Measurements from ENCODE around the gene NOSTRIN. TPM values are rescaled to one million over a fixed set of nuclear protein-coding genes. Genes with fewer than 3 reads are reported as not detected.
"Not testable (repeated sequence)": the region's sequence is repeated elsewhere in the genome, so short reads cannot be mapped to it uniquely, and the experiment has no call there.

Gene NOSTRIN
- total RNA-seq, 1 experiment from 2014 or later: not detected

DNA sequence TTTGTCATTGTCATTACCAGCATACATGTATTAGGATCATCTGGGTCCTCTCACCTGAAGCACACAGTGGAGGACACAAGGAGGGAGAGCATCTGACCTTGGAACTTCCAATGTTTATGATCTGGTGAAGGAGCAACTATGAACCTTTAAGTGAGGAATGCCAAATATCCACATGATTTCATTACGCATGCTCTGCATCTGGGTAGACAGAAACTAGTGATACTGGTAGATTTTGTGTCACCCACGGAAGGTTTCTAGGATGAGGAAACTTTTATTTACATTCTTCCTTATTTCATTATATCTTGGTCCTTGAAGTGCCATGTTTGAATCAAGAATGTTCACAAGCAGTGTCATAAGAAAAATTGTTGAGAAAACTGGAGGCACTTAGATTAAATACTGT is 55.7 kb downstream of the NOSTRIN start:
- no peak for DNase-seq
- H3K27me3 ChIP-seq (ENCODE audit: control insufficient read depth, insufficient read depth, low read length): no peaks in the 10 kb centered on the region
- H3K36me3 ChIP-seq (replicated peaks; ENCODE audit: control insufficient read depth, insufficient read depth, low read length): no peaks in the 10 kb centered on the region; the same call in 1 of the 2 replicates
- H3K4me3 ChIP-seq (ENCODE audit: insufficient read depth, low read depth, low read length): no peak overlapping the region

DNA sequence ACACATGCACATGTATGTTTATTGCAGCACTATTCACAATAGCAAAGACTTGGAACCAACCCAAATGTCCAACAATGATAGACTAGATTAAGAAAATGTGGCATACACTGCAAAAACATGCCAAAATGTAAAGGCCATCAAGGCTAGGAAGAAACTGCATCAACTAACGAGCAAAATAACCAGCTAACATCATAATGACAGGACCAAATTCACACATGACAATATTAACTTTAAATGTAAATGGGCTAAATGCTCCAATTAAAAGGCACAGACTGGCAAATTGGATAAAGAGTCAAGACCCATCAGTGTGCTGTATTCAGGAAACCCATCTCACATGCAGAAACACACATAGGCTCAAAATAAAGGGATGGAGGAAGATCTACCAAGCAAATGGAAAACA is 64.7 kb downstream of the NOSTRIN start:
- DNase-seq; H3K36me3 ChIP-seq (replicated peaks; ENCODE audit: control insufficient read depth, insufficient read depth, low read length); H3K4me3 ChIP-seq (ENCODE audit: insufficient read depth, low read depth, low read length); H3K27me3 ChIP-seq (ENCODE audit: control insufficient read depth, insufficient read depth, low read length): not testable (repeated sequence)

DNA sequence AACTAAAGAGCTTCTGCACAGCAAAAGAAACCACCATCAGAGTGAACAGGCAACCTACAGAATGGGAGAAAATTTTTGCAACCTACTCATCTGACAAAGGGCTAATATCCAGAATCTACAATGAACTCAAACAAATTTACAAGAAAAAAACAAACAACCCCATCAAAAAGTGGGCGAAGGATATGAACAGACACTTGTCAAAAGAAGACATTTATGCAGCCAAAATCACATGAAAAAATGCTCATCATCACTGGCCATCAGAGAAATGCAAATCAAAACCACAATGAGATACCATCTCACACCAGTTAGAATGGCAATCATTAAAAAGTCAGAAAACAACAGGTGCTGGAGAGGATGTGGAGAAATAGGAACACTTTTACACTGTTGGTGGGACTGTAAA is 67.9 kb downstream of the NOSTRIN start:
- H3K4me3 ChIP-seq (ENCODE audit: insufficient read depth, low read depth, low read length); H3K36me3 ChIP-seq (replicated peaks; ENCODE audit: control insufficient read depth, insufficient read depth, low read length); H3K27me3 ChIP-seq (ENCODE audit: control insufficient read depth, insufficient read depth, low read length); DNase-seq: not testable (repeated sequence)

DNA sequence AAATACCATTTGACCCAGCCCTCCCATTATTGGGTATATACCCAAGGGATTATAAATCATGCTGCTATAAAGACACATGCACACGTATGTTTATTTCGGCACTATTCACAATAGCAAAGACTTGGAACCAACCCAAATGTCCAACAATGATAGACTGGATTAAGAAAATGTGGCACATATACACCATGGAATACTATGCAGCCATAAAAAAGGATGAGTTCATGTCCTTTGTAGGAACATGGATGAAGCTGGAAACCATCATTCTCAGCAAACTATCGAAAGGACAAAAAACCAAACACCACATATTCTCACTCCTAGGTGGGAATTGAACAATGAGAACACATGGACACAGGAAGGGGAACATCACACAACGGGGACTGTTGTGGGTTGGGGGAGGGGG is 68.4 kb downstream of the NOSTRIN start:
- not testable (repeated sequence) for H3K27me3 ChIP-seq (ENCODE audit: control insufficient read depth, insufficient read depth, low read length); H3K4me3 ChIP-seq (ENCODE audit: insufficient read depth, low read depth, low read length); DNase-seq; H3K36me3 ChIP-seq (replicated peaks; ENCODE audit: control insufficient read depth, insufficient read depth, low read length)

DNA sequence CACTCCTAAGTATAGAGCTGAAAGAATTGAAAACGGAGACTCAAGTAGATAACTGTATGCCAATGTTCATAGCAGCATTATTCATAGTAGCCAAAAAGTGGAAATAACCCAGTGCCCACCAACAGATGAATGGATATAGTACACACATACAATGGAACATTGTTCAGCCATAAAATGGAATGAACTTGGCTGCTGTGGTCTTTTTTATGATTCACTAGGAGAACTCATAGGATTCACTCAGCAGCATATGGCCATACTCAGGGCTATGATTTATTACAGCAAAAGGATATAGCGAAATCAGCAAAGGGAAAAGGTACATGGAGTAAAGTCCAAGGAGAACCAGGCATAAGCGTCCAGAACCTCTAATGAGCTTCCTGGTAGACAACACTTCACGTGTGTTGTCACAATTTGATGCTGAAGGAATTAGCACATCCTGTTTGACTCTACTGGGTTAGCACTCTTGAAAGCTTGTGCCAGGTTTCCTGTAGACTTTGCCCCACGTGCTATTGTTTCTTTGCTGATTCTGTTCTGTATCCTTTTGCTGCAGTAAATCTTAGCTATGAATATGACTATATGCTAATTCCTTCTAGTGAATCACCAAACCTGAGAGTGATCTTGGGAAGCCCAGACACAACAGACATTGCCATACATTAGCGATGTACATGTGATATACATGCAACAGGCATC is 72.1 kb downstream of the NOSTRIN start:
- H3K36me3 ChIP-seq (replicated peaks; ENCODE audit: control insufficient read depth, insufficient read depth, low read length): no peaks in the 10 kb centered on the region; the same call in 1 of the 2 replicates
- DNase-seq: no peak
- no peak overlapping the region for H3K4me3 ChIP-seq (ENCODE audit: insufficient read depth, low read depth, low read length)
- H3K27me3 ChIP-seq (ENCODE audit: control insufficient read depth, insufficient read depth, low read length): no peaks in the 10 kb centered on the region

DNA sequence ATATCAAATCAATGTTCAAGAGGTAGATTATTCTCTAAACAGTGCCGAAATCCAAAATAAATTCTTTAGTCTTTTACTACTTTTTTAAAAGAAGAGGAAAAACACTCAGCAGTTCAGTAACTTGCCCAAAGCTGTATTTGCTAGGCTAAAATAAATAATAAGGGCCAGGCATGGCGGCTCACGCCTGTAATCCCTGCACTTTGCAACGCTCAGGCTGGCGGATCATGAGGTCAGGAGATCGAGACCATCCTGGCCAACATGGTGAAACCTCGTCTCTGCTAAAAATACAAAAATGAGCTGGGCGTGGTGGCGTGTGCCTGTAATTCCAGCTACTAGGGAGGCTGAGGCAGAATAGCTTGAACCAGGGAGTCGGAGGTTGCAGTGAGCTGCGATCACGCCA is 79.7 kb downstream of the NOSTRIN start:
- H3K4me3 ChIP-seq (ENCODE audit: insufficient read depth, low read depth, low read length); H3K27me3 ChIP-seq (ENCODE audit: control insufficient read depth, insufficient read depth, low read length); DNase-seq; H3K36me3 ChIP-seq (replicated peaks; ENCODE audit: control insufficient read depth, insufficient read depth, low read length): not testable (repeated sequence)

DNA sequence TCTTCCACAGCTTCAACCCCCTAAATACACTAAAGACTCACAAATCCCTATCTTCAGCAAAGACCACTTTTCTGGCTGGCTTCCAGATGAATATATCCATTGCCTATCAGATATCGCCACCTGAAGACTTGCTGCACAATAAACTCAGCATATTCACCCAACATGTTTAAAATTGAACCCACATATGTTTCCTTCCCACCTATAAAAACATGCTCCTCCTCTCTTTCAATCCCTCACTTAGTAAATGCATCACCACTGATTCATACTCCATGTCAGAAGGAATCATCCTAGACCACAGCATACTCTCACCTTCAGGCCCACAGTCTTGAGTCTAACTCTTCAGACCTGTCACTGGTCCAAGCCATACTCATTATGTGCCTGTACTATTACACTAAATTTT is 82.5 kb downstream of the NOSTRIN start:
- H3K36me3 ChIP-seq (replicated peaks; ENCODE audit: control insufficient read depth, insufficient read depth, low read length): peaks cover 1% of the 10 kb centered on the region; the same call in 1 of the 2 replicates
- H3K27me3 ChIP-seq (ENCODE audit: control insufficient read depth, insufficient read depth, low read length): no peaks in the 10 kb centered on the region
- no peak for DNase-seq
- no peak overlapping the region for H3K4me3 ChIP-seq (ENCODE audit: insufficient read depth, low read depth, low read length)

DNA sequence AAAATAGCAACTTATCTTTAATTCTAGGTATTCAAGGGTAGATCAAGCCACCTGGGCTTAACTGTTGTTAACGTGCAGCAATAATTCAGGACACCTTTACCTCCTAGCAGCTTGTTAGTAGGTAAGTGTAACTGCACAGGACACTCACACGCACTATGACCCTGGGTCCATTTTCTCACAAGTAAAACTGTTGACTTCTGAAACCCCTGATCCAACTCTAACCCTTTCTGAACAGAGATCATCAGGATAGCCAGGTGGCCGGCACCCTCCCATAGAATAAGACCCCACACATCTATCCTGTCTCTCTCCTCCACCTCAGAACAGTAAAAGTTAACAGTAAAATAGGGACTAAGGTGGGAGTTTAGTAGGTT is 87.2 kb downstream of the NOSTRIN start:
- Histone ChIP-seq H3K4me3 (ENCODE audit: insufficient read depth, low read depth, low read length) (peak overlapping the region; percentile 78), H3K36me3 (replicated peaks; ENCODE audit: control insufficient read depth, insufficient read depth, low read length) (peaks cover 1% of the 10 kb centered on the region; the same call in 1 of the 2 replicates), H3K27me3 (ENCODE audit: control insufficient read depth, insufficient read depth, low read length) (no peaks in the 10 kb centered on the region; the same call in 1 of the 2 replicates)
- peak; percentile 4 for DNase-seq

DNA sequence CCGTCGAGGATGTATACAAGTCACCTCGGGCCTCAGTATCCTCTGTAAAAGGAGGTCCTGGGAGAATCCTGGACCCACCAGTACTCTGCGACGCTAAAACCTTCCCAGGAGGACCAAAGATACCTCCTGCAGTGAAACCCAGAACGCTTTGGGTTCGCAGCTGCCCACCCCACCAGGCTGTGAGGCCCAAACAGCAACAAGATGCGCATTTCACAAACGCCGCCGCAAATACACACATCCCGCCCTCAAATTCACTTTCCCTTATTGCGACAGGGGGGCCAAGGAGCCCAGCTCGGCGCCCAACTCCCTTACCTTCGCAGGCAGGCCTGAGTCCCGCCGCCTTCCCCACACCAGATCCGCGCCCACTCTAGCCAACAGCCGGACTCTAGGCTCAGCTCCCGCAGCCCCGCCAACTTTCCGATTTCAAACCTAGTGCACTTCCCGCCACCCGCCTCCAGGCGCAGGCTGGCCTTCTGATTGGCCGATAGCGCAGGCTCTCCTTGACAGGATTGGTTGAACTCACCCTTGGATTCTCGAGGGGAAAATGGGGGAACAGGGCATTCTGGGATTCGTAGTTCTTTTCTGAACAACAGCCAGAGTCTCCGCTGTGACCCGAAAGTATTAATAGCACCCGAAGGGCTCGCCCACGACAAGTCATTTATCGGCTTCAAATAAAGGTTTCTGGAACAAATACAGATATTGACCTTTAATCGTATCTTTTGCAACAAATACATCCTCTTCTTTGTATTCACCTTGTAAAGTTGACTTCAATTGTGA is 87.8 kb downstream of the NOSTRIN start, which contains the start of gene SPC25:
Gene SPC25, minus strand, starts transcription at position 425 of the 777 bp plus-strand sequence. CDS start 911 bp downstream, outside the sequence.
- peak; percentile 89 for DNase-seq
- Histone ChIP-seq H3K36me3 (replicated peaks; ENCODE audit: control insufficient read depth, insufficient read depth, low read length) (no peaks in the 10 kb centered on the region; the same call in 1 of the 2 replicates), H3K4me3 (ENCODE audit: insufficient read depth, low read depth, low read length) (peak within 1 kb of the TSS; percentile 78), H3K27me3 (ENCODE audit: control insufficient read depth, insufficient read depth, low read length) (no peaks in the 10 kb centered on the region; the same call in 1 of the 2 replicates)

DNA sequence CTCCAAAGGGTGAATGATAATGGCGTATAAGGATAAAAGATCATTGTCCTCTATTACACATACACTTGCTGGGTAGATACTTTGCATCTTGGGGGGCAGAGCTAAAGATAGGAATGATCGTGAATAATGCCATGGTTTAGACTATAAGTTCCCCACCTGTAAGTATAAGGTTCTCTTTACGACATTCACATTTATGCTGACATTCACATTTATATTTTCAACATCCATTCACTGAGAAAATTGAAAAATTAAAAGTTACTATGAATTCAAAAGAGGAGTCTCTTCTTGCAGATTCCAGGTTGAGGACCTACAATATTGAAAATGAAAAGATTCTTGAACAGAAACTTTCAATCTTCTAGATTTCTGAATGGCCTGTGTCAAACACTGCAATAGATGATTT is 89.9 kb downstream of the NOSTRIN start:
- H3K36me3 ChIP-seq (replicated peaks; ENCODE audit: control insufficient read depth, insufficient read depth, low read length): no peaks in the 10 kb centered on the region; the same call in 1 of the 2 replicates
- H3K27me3 ChIP-seq (ENCODE audit: control insufficient read depth, insufficient read depth, low read length): no peaks in the 10 kb centered on the region; the same call in 1 of the 2 replicates
- no peak for DNase-seq
- no peak overlapping the region for H3K4me3 ChIP-seq (ENCODE audit: insufficient read depth, low read depth, low read length)

DNA sequence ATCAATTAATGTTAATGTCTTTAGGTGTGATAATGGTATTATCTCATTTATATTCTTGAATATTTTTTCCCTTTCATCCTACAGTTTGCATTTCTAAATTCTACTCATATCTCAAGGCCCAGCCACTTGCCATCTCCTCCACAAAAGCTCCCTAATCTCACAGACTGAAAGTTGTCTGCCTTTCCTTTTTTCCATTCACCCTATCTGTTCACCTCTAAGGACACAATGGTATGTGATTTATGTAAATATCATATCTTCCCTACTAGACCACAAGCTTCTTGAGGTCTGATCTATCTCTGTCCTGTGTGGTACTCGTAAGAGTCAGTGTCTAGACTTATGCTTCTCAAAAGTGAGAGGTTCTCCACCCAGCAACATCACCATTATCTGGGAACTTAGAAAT is 91.7 kb downstream of the NOSTRIN start:
- DNase-seq: no peak
- no peak overlapping the region for H3K4me3 ChIP-seq (ENCODE audit: insufficient read depth, low read depth, low read length)
- no peaks in the 10 kb centered on the region for H3K36me3 ChIP-seq (replicated peaks; ENCODE audit: control insufficient read depth, insufficient read depth, low read length)
- no peaks in the 10 kb centered on the region; the same call in 1 of the 2 replicates for H3K27me3 ChIP-seq (ENCODE audit: control insufficient read depth, insufficient read depth, low read length)

DNA sequence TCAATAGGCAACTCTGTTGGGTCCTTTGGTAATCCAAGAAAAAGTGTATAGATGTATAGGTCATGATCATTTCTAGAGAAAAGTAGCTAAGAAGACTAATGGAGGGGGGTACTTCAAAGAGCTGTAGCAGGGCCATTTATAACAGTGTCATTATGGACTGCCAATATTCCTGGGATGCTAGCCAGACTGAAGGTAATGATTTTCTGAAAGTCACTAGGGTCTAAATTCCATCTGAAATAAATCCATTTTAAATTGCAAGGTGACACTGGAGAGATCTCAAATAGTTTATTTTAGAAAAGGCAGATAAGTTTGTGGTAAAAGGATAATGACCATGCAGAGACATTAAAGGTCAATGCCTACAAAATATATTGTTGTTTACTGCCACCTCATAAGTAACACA is 92.3 kb downstream of the NOSTRIN start:
- Histone ChIP-seq H3K4me3 (ENCODE audit: insufficient read depth, low read depth, low read length) (no peak overlapping the region), H3K27me3 (ENCODE audit: control insufficient read depth, insufficient read depth, low read length) (no peaks in the 10 kb centered on the region; the same call in 1 of the 2 replicates), H3K36me3 (replicated peaks; ENCODE audit: control insufficient read depth, insufficient read depth, low read length) (no peaks in the 10 kb centered on the region)
- DNase-seq: no peak

DNA sequence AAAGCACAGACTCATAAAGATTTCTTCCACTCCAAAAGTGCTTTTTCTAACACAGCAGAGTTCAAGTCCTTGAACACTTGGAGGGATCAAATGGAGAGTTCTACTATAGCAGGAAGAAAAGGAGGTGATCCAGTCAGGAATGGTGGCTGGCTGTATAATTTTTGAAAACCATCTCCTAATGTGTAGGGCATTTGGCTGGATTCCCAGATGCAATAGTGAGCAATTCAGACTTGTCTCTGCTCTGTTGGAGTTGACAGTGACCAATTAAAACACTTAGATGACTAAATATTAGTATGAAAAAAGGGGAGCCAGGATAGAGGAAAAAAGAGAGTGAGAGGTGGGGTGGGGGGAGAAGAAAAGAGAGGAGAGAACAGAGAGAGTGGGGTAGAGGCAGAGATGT is 93.3 kb downstream of the NOSTRIN start:
- no peaks in the 10 kb centered on the region; the same call in 1 of the 2 replicates for H3K27me3 ChIP-seq (ENCODE audit: control insufficient read depth, insufficient read depth, low read length)
- no peaks in the 10 kb centered on the region for H3K36me3 ChIP-seq (replicated peaks; ENCODE audit: control insufficient read depth, insufficient read depth, low read length)
- no peak for DNase-seq
- H3K4me3 ChIP-seq (ENCODE audit: insufficient read depth, low read depth, low read length): no peak overlapping the region

DNA sequence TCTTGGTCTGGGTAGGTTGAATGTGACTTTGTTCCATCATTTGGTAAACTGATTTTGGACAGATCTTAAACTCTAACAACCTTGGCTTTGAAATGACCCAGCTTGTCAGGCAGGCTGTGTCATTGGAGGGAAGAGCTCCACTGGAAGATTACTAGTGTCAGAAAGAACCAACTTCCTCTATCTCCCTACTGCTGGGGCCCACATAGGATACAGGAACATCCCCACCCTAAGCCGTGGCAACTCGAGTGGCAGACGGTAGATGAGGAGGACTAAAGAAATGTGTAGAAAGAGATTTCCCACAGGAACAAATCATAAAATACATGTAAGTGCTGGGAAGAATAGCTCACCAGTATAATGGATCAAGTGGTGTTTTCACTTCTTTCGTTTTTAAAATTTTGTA is 94.3 kb downstream of the NOSTRIN start:
- no peak overlapping the region for H3K4me3 ChIP-seq (ENCODE audit: insufficient read depth, low read depth, low read length)
- no peaks in the 10 kb centered on the region for H3K36me3 ChIP-seq (replicated peaks; ENCODE audit: control insufficient read depth, insufficient read depth, low read length)
- no peaks in the 10 kb centered on the region; the same call in 1 of the 2 replicates for H3K27me3 ChIP-seq (ENCODE audit: control insufficient read depth, insufficient read depth, low read length)
- no peak for DNase-seq

DNA sequence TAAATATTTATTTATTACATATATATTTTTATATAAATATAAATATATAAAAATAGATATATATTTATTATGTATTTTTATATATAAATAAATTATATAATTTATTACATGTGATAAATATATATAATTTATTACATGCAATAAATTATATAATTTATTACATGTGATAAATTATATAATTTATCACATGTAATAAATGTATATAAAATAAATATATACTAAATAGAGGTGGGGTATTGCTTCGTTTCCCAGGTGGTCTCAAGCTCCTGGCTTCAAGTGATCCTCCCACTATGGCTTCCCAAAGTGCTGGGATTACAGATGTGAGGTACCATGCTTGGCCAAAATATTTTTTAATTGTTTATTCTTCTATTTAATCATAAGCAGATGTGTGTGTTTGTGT is 95.0 kb downstream of the NOSTRIN start:
- no peak for DNase-seq
- H3K27me3 ChIP-seq (ENCODE audit: control insufficient read depth, insufficient read depth, low read length): no peaks in the 10 kb centered on the region
- H3K4me3 ChIP-seq (ENCODE audit: insufficient read depth, low read depth, low read length): no peak overlapping the region
- no peaks in the 10 kb centered on the region for H3K36me3 ChIP-seq (replicated peaks; ENCODE audit: control insufficient read depth, insufficient read depth, low read length)
